ENCODE measurements around the gene UBE4A. TPM values are rescaled to one million over a fixed set of nuclear protein-coding genes. Genes with fewer than 3 reads are reported as not detected.

The UBE4A gene
- total and polyA plus RNA-seq, 9 of the 15 experiments (the other 6 are each of a cell fraction or from before 2014, with no cell fraction given) = 13.5 to 45.2 (median 26.8) TPM

- peak; percentile 48; the same call in 1 of the 2 replicates for TF ChIP-seq REST (IDR thresholded peaks at IDR 0.05; ENCODE audit: borderline replicate concordance)
- no peak for TF ChIP-seq REST (CRISPR knock-in tag; IDR thresholded peaks at IDR 0.05; ENCODE audit: low read depth)
- TF ChIP-seq RB1 (IDR thresholded peaks at IDR 0.05; ENCODE audit: low read depth) = no peak
- TF ChIP-seq ZNF384 (IDR thresholded peaks at IDR 0.05; ENCODE audit: low read depth, low read length) = 0 out of 2 replicates have a peak, but pooled peaks have one; percentile 7
- TF ChIP-seq, protein P1, sequence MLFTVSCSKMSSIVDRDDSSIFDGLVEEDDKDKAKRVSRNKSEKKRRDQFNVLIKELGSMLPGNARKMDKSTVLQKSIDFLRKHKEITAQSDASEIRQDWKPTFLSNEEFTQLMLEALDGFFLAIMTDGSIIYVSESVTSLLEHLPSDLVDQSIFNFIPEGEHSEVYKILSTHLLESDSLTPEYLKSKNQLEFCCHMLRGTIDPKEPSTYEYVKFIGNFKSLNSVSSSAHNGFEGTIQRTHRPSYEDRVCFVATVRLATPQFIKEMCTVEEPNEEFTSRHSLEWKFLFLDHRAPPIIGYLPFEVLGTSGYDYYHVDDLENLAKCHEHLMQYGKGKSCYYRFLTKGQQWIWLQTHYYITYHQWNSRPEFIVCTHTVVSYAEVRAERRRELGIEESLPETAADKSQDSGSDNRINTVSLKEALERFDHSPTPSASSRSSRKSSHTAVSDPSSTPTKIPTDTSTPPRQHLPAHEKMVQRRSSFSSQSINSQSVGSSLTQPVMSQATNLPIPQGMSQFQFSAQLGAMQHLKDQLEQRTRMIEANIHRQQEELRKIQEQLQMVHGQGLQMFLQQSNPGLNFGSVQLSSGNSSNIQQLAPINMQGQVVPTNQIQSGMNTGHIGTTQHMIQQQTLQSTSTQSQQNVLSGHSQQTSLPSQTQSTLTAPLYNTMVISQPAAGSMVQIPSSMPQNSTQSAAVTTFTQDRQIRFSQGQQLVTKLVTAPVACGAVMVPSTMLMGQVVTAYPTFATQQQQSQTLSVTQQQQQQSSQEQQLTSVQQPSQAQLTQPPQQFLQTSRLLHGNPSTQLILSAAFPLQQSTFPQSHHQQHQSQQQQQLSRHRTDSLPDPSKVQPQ (CRISPR knock-in tag; IDR thresholded peaks at IDR 0.05; ENCODE audit: borderline replicate concordance) = no peak
- TF ChIP-seq ZNF24 (IDR thresholded peaks at IDR 0.05) = no peak
- 0 out of 2 replicates have a peak, but pooled peaks have one; percentile 33 for TF ChIP-seq ZNF766 (CRISPR knock-in tag; conservative IDR thresholded peaks at IDR 0.05)
Measured at GRCh38 chr11:118353084-118353710, 6.2 kb upstream of the UBE4A start (continued).

Measured in K562 (cell line).